ENCODE results near the gene IQSEC2. TPM values are rescaled to one million over a fixed set of nuclear protein-coding genes. Genes with fewer than 3 reads are reported as not detected.
A peak's percentile ranks its signal among the peaks of the same experiment; 100 is the strongest.

The IQSEC2 gene
- total RNA-seq, 1 experiment from 2014 or later, result 18.4 TPM

GRCh38 chrX:53279296-53280237 is 1.8 kb downstream of the IQSEC2 start:
- in situ Hi-C loops (cut with HindIII; ENCODE audit: low sequenced_read_pairs), result no loop called here
- DNase-seq (ENCODE audit: low spot score), result no peak

GRCh38 chrX:53272808-53273337 is 8.5 kb downstream of the IQSEC2 start:
- in situ Hi-C loops (cut with HindIII; ENCODE audit: low sequenced_read_pairs), result no loop called here
- DNase-seq (ENCODE audit: low spot score), result no peak

- DNase-seq (ENCODE audit: low spot score), result no peak
- in situ Hi-C loops (cut with HindIII; ENCODE audit: low sequenced_read_pairs), result no loop called here
Observed at GRCh38 chrX:53269536-53270107, 11.8 kb downstream of the IQSEC2 start.

GRCh38 chrX:53268173-53268572 is 13.2 kb downstream of the IQSEC2 start:
- DNase-seq (ENCODE audit: low spot score), result no peak
- in situ Hi-C loops (cut with HindIII; ENCODE audit: low sequenced_read_pairs), result no loop called here

- in situ Hi-C loops (cut with HindIII; ENCODE audit: low sequenced_read_pairs), result no loop called here
Observed at GRCh38 chrX:53266914-53267313, 14.5 kb downstream of the IQSEC2 start.

GRCh38 chrX:53265771-53266574 is 15.4 kb downstream of the IQSEC2 start:
- no peak for DNase-seq (ENCODE audit: low spot score)
- in situ Hi-C loops (cut with HindIII; ENCODE audit: low sequenced_read_pairs), result no loop called here

More at GRCh38 chrX:53266914-53267313, 14.5 kb downstream of the IQSEC2 start:
- no peak for DNase-seq (ENCODE audit: low spot score)

GRCh38 chrX:53263597-53264094 is 17.7 kb downstream of the IQSEC2 start:
- in situ Hi-C loops (cut with HindIII; ENCODE audit: low sequenced_read_pairs), result no loop called here
- no peak for DNase-seq (ENCODE audit: low spot score)

GRCh38 chrX:53262918-53263394 is 18.4 kb downstream of the IQSEC2 start:
- no peak for DNase-seq (ENCODE audit: low spot score)
- in situ Hi-C loops (cut with HindIII; ENCODE audit: low sequenced_read_pairs), result no loop called here

GRCh38 chrX:53262189-53262917 is 19.0 kb downstream of the IQSEC2 start:
- DNase-seq (ENCODE audit: low spot score), result peak; percentile 67
- in situ Hi-C loops (cut with HindIII; ENCODE audit: low sequenced_read_pairs), result no loop called here

- in situ Hi-C loops (cut with HindIII; ENCODE audit: low sequenced_read_pairs), result no loop called here
- DNase-seq (ENCODE audit: low spot score), result no peak
Observed at GRCh38 chrX:53261355-53261972, 19.9 kb downstream of the IQSEC2 start.

- in situ Hi-C loops (cut with HindIII; ENCODE audit: low sequenced_read_pairs), result no loop called here
- DNase-seq (ENCODE audit: low spot score), result no peak
Observed at GRCh38 chrX:53260836-53261235, 20.5 kb downstream of the IQSEC2 start.

GRCh38 chrX:53257670-53258423 is 23.5 kb downstream of the IQSEC2 start:
- peak; percentile 43 for DNase-seq (ENCODE audit: low spot score)
- in situ Hi-C loops (cut with HindIII; ENCODE audit: low sequenced_read_pairs), result no loop called here

- DNase-seq (ENCODE audit: low spot score), result peak; percentile 26
Observed at GRCh38 chrX:53257166-53257565, 24.2 kb downstream of the IQSEC2 start.

GRCh38 chrX:53256446-53257041 is 24.8 kb downstream of the IQSEC2 start:
- in situ Hi-C loops (cut with HindIII; ENCODE audit: low sequenced_read_pairs), result no loop called here
- DNase-seq (ENCODE audit: low spot score), result peak; percentile 55

More at GRCh38 chrX:53257166-53257565, 24.2 kb downstream of the IQSEC2 start:
- in situ Hi-C loops (cut with HindIII; ENCODE audit: low sequenced_read_pairs), result no loop called here

- in situ Hi-C loops (cut with HindIII; ENCODE audit: low sequenced_read_pairs), result no loop called here
- no peak for DNase-seq (ENCODE audit: low spot score)
Observed at GRCh38 chrX:53255738-53256191, 25.6 kb downstream of the IQSEC2 start.

- in situ Hi-C loops (cut with HindIII; ENCODE audit: low sequenced_read_pairs), result no loop called here
- DNase-seq (ENCODE audit: low spot score), result no peak
Observed at GRCh38 chrX:53254570-53255461, 26.6 kb downstream of the IQSEC2 start.
